Loucy (cell line): ENCODE measurements around the gene FBLN5.

Source experiments
- H2AFZ ChIP-seq: fragments of 200-600 bp; sonication (generic); 2 replicates; pipeline ENCODE4 v1.6.0; 2016; ENCODE audit warnings: antibody characterized with exemption, mild to moderate bottlenecking, low read length, moderate library complexity
- H3F3A ChIP-seq: fragments of 200-600 bp; 2 replicates; pipeline ENCODE4 v1.6.0; 2016; ENCODE audit warnings: antibody characterized with exemption, low read depth, mild to moderate bottlenecking
- H3K27me3 ChIP-seq: fragments of 200-600 bp; sonication (generic); 2 replicates; pipeline ENCODE4 v1.6.1; 2014; ENCODE audit warnings: low read length, mild to moderate bottlenecking; ENCODE audit not compliant: insufficient read depth, poor library complexity, severe bottlenecking
- H3K36me3 ChIP-seq: fragments of 200-600 bp; sonication (generic); 2 replicates; pipeline ENCODE4 v1.6.1; 2016; ENCODE audit warnings: low read length; ENCODE audit not compliant: insufficient read depth
- H3K4me1 ChIP-seq: fragments of 200-600 bp; sonication (generic); 2 replicates; pipeline ENCODE4 v1.5.1; 2014; ENCODE audit warnings: low read length, mild to moderate bottlenecking; ENCODE audit not compliant: insufficient read depth, poor library complexity, severe bottlenecking
- H3K4me2 ChIP-seq: fragments of 200-600 bp; sonication (generic); 2 replicates; pipeline ENCODE4 v1.6.0; 2014; ENCODE audit warnings: antibody characterized with exemption, low read length, low read depth, mild to moderate bottlenecking; ENCODE audit not compliant: poor library complexity, severe bottlenecking
- H3K4me3 ChIP-seq: fragments of 200-600 bp; sonication (generic); 2 replicates; pipeline ENCODE4 v1.5.1; 2014; ENCODE audit warnings: low read length, mild to moderate bottlenecking, mixed read lengths; ENCODE audit not compliant: poor library complexity, severe bottlenecking
- H3K79me2 ChIP-seq: fragments of 200-600 bp; sonication (generic); 2 replicates; pipeline ENCODE4 v1.6.1; 2014; ENCODE audit warnings: low read length; ENCODE audit not compliant: insufficient read depth
- H3K9ac ChIP-seq: fragments of 200-600 bp; sonication (generic); 2 replicates; pipeline ENCODE4 v1.6.0; 2014; ENCODE audit warnings: mild to moderate bottlenecking, low read depth, low read length, moderate library complexity; ENCODE audit not compliant: poor library complexity, severe bottlenecking
- H3K9me2 ChIP-seq: fragments of 200-600 bp; sonication (generic); replicated peaks from 2 replicates; pipeline ENCODE4 v1.6.1; 2016; ENCODE audit warnings: low read depth, low read length, mixed read lengths
- H3K9me3 ChIP-seq: fragments of 200-600 bp; sonication (generic); 2 replicates; pipeline ENCODE4 v1.6.1; 2014; ENCODE audit warnings: mild to moderate bottlenecking, antibody characterized with exemption, low read length, low read depth; ENCODE audit not compliant: insufficient read depth
- H4K20me1 ChIP-seq: fragments of 200-600 bp; sonication (generic); 2 replicates; pipeline ENCODE4 v1.6.0; 2014; ENCODE audit warnings: antibody characterized with exemption, low read length, mild to moderate bottlenecking; ENCODE audit not compliant: insufficient read depth, poor library complexity, severe bottlenecking
- EZH2phosphoT487 ChIP-seq: fragments of 200-600 bp; IDR thresholded peaks from 2 replicates; pipeline ENCODE4 v1.6.1; 2018; ENCODE audit warnings: antibody characterized with exemption, mild to moderate bottlenecking, moderate library complexity, borderline replicate concordance
- TF ChIP-seq, protein P1 (sequence below): fragments of 200-600 bp; sonication (generic); conservative IDR thresholded peaks from 2 replicates; pipeline ENCODE4 v1.5.1; 2014; ENCODE audit warnings: mild to moderate bottlenecking, antibody characterized with exemption, low read length

Gene FBLN5

GRCh38 chr14:91980157-91980556 lies 32.7 kb upstream of the FBLN5 start:
- no peaks in the 10 kb centered on the region for H3K27me3 ChIP-seq
- no peaks in the 10 kb centered on the region for H3K9me3 ChIP-seq
- H3F3A ChIP-seq, result no peaks in the 10 kb centered on the region
- no peak overlapping the region for H2AFZ ChIP-seq
- H3K9ac ChIP-seq, result no peak overlapping the region
- H3K4me3 ChIP-seq, result no peak overlapping the region
- no peaks in the 10 kb centered on the region for H3K79me2 ChIP-seq
- peaks cover under 1% of the 10 kb centered on the region for H3K4me1 ChIP-seq
- no peak overlapping the region for H3K4me2 ChIP-seq
- peaks cover 36% of the 10 kb centered on the region for H3K36me3 ChIP-seq
- no peaks in the 10 kb centered on the region for H4K20me1 ChIP-seq
- no peak for TF ChIP-seq EZH2phosphoT487
- TF ChIP-seq, protein P1, sequence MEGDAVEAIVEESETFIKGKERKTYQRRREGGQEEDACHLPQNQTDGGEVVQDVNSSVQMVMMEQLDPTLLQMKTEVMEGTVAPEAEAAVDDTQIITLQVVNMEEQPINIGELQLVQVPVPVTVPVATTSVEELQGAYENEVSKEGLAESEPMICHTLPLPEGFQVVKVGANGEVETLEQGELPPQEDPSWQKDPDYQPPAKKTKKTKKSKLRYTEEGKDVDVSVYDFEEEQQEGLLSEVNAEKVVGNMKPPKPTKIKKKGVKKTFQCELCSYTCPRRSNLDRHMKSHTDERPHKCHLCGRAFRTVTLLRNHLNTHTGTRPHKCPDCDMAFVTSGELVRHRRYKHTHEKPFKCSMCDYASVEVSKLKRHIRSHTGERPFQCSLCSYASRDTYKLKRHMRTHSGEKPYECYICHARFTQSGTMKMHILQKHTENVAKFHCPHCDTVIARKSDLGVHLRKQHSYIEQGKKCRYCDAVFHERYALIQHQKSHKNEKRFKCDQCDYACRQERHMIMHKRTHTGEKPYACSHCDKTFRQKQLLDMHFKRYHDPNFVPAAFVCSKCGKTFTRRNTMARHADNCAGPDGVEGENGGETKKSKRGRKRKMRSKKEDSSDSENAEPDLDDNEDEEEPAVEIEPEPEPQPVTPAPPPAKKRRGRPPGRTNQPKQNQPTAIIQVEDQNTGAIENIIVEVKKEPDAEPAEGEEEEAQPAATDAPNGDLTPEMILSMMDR, result no peak
- H3K9me2 ChIP-seq, result no peaks in the 10 kb centered on the region

DNA sequence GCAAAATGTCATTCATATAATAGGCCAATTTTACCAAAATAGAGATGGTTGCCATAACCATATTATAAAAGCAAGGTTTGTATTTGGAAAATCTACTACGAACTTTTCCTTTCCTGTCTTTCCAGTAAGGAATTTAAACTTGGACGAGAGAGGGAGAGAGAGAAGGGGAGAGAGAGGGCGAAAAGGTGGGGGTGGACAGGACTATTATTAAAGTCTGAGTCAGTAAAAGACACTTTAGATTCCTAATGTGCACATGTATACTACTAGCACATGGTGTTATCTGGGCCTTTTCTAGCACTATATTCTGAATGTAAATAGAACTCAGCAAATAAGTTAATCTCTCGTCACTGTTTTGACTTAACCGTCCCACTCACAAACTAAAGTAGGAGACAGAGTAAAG lies 30.4 kb upstream of the FBLN5 start:
- Histone ChIP-seq H4K20me1 (no peaks in the 10 kb centered on the region), H3K27me3 (no peaks in the 10 kb centered on the region), H3K9me3 (no peaks in the 10 kb centered on the region), H3F3A (no peaks in the 10 kb centered on the region), H2AFZ (no peak overlapping the region), H3K4me3 (no peak overlapping the region), H3K36me3 (peaks cover 41% of the 10 kb centered on the region), H3K4me1 (no peaks in the 10 kb centered on the region), H3K9ac (no peak overlapping the region), H3K4me2 (no peak overlapping the region), H3K79me2 (no peaks in the 10 kb centered on the region), H3K9me2 (no peaks in the 10 kb centered on the region)
- TF ChIP-seq EZH2phosphoT487, result no peak
- TF ChIP-seq, protein P1, result no peak

DNA sequence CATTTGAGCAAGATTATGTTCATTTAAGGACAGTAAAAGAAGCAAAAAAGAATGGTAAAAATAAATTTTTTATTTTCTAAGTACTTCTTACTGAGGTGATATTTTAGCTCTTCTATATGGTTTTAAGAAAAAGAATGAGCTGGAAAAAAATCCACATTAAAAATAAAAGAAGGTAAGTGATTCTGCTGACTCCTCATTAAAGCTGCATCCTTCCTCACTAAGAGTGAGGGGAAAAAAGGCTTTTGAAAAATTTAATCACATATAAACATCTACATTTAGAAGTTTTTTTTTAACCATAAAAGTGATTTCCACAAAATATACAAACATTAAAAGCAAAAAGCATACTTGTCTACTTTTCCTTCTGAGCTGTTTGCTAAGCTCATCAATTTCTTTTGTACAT lies 28.3 kb upstream of the FBLN5 start:
- no peak overlapping the region for H2AFZ ChIP-seq

More for the DNA sequence above, 28.3 kb upstream of the FBLN5 start:
- Histone ChIP-seq H3K79me2 (no peaks in the 10 kb centered on the region), H3K9me2 (no peaks in the 10 kb centered on the region), H3F3A (no peaks in the 10 kb centered on the region), H3K36me3 (peaks cover 59% of the 10 kb centered on the region), H3K4me3 (no peak overlapping the region), H4K20me1 (no peaks in the 10 kb centered on the region), H3K4me1 (no peaks in the 10 kb centered on the region), H3K9me3 (no peaks in the 10 kb centered on the region), H3K27me3 (no peaks in the 10 kb centered on the region), H3K4me2 (no peak overlapping the region), H3K9ac (no peak overlapping the region)
- TF ChIP-seq EZH2phosphoT487, result no peak
- TF ChIP-seq, protein P1, result no peak
